Pancreas (tissue), 10 donors: ENCODE measurements around the gene LSAMP. TPM values are rescaled to one million over a fixed set of nuclear protein-coding genes. Genes with fewer than 3 reads are reported as not detected.

Experiments
- ATAC-seq, 4 donors: fragments of 200-7000 bp; cut with Tn5 transposase; one replicate each; pipeline versions ENCODE4 v1.8.0 to v1.9.1; 2020; ENCODE audit warnings: mild to moderate bottlenecking in 4 of 4, moderate library complexity in 4 of 4
- DNase-seq, 6 donors: peaks; one replicate each; pipeline ENCODE4 v3.0.0-alpha.2; 2020
- FAIRE-seq: peaks from 2 replicates; lab custom pipeline; 2012; peaks lifted over from hg19 to GRCh38; lab: Jason Lieb, UNC
- H3K27ac ChIP-seq, 4 donors: fragments of 200-600 bp; sonication (generic); 1 replicate in 3 of 4; 2 replicates in 1 of 4; pipeline versions ENCODE4 v1.5.0 to v1.8.0; 2020
- H3K27me3 ChIP-seq, 4 donors: fragments of 200-600 bp; one replicate each; pipeline ENCODE4 v1.8.0; 2021
- H3K36me3 ChIP-seq, 3 donors: fragments of 200-600 bp; sonication (generic) in 1 of 3; one replicate each; pipeline versions ENCODE4 v1.5.0 to v1.8.0; 2020 to 2021
- H3K4me1 ChIP-seq, 3 donors: fragments of 200-600 bp; one replicate each; pipeline ENCODE4 v1.8.0; 2021
- H3K4me3 ChIP-seq, 4 donors: fragments of 200-600 bp; sonication (generic) in 2 of 4; one replicate each; pipeline versions ENCODE4 v1.5.0 to v1.8.0; 2020 to 2021
- H3K9me3 ChIP-seq, 4 donors: fragments of 200-600 bp; one replicate each; pipeline ENCODE4 v1.8.0; 2021
- CTCF ChIP-seq, 4 donors: fragments of 200-600 bp; sonication (generic) in 3 of 4; IDR thresholded peaks; one replicate each; pipeline versions ENCODE4 v1.5.0 to v1.8.0; 2021; ENCODE audit warnings: antibody characterized with exemption in 4 of 4
- WGBS, 2 donors: extraction: QIAGEN DNeasy Blood & Tissue Kit; methylation state at CpG; one replicate each; pipeline ENCODE4 v1.1.7; 2013; 5-methylcytosine and 5-hydroxymethylcytosine counted together
- intact Hi-C, 3 donors: fragments of 100-400 bp; cut with DNase I; formaldehyde crosslinking; loops; one replicate each; pipeline versions ENCODE4 v1.11.1 to v1.14.2; 2022
- polyA plus RNA-seq, 2 donors: library from polyadenylated mRNA; stranded (reverse); fragments of 200-250 nt; gene quantifications; one replicate each; pipeline ENCODE4 v1.2.3, GENCODE V29; 2013
- total RNA-seq, 6 donors: library from RNA; stranded (reverse); fragmentation: NEBNext Ultra II Directional in 4 of 6; extraction: Animal tissue kit (Norgen Biotek cat#: 25700) in 4 of 6; gene quantifications; one replicate each; pipeline versions ENCODE4 v1.2.1 to v1.2.4, GENCODE V29; 2021 to 2023
- donor health status: healthy with polysubstance abuse.
- donor health status: DM: no; HTN: no; CAD: no; lungs with moderate emphysema.
- donor health status: DM: no; HTN: no; CAD: no.
- donor health status: control.
- donor health status: control.
- donor health status: Bipolar disorder and iron deficiency.
- donor health status: DM: yes; HTN: yes; CAD: no.
- donor health status: DM: no; HTN: no; CAD: no.
- donor health status: DM: no; HTN: no; CAD: no.
- donor health status: DM: yes; HTN: yes; CAD: no.

Gene LSAMP
- total and polyA plus RNA-seq, 8 donors, result 0.51 to 5.5 (median 1.5) TPM

DNA sequence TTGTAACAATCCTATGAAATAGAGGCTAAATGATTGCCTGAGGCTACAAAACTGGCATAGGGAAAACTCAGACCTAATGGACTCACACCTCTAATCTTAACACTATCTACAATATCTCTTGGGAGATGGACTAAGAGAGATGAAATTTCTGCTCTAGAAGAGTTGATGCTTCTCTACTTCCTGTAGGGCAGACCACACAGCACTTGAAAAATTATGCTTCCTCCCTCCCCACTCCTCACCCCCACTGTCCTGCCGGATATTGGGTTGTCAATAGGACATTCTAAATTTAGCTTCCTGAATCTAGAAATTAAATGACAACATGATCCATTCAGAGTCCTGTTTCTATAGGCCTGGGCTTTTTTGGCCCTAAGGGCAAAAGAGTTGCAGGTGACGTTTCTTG lies 526.4 kb downstream of the LSAMP start:
- Histone ChIP-seq H3K4me1 (no peaks in the 10 kb centered on the region), H3K36me3 (no peaks in the 10 kb centered on the region), H3K27ac (no peak overlapping the region), H3K9me3 (peaks cover 0 to 3% (median 0%) of the 10 kb centered on the region in 4 donors), H3K4me3 (no peak overlapping the region), H3K27me3 (no peaks in the 10 kb centered on the region)
- intact Hi-C loops, result no loop called here
- WGBS, 2 donors, result 73 to 74% methylated on average over 2 of the region's 2 CpGs
- DNase-seq, result no peak
- no peak for ATAC-seq
- TF ChIP-seq CTCF (IDR thresholded peaks at IDR 0.05), result no peak
- no peak for FAIRE-seq

DNA sequence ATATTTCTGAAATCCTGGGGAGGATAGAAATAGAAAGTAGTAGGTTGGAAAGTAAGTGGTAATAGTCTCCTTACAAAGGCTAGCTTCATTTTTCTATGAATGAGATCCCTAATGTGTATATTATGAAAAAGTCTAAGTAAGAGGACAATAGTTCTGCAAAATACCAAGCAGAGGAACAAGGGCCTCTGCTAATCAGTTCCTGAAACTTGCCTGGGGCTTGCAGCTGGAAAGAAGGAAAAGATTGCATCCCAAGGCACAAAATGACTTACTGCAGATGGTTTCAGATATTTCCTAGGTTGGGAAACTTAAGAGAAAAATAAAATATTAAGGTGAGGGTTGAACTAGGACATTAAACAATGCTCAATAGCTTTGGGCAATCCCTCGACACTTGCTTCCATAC lies 528.4 kb downstream of the LSAMP start:
- FAIRE-seq (no peak), DNase-seq (no peak), ATAC-seq (no peak)
- no peak overlapping the region for H3K27ac ChIP-seq
- intact Hi-C loops, result no loop called here
- H3K27me3 ChIP-seq, result no peaks in the 10 kb centered on the region
- WGBS, 2 donors, result 89 to 96% methylated on average over 1 of the region's 1 CpG
- no peak overlapping the region for H3K4me3 ChIP-seq
- no peaks in the 10 kb centered on the region for H3K4me1 ChIP-seq
- no peak for TF ChIP-seq CTCF (IDR thresholded peaks at IDR 0.05)
- H3K9me3 ChIP-seq, result no peaks in the 10 kb centered on the region
- no peaks in the 10 kb centered on the region for H3K36me3 ChIP-seq

DNA sequence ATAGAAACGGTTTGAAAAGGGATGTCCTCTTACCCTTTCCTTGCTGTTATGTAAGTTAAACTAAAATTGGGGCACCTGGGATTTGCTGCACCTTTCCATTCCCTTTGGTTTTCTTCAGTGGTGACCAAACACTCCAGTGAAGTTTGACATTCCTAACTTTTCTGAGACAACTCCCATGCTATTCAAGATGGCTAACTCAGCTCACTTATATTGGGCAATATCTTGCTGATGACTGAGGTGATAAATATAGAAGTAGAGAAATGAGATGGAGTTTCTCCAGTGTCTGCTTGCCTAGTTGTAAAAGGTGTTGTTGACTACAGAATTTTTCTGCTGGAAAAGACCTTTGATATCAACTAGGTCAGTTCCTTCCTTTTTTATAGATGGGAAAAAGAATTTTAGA lies 530.2 kb downstream of the LSAMP start:
- no peak for TF ChIP-seq CTCF (IDR thresholded peaks at IDR 0.05)
- H3K4me1 ChIP-seq, result no peaks in the 10 kb centered on the region
- H3K4me3 ChIP-seq, result no peak overlapping the region
- DNase-seq, result no peak
- H3K36me3 ChIP-seq, result no peaks in the 10 kb centered on the region
- intact Hi-C loops, result no loop called here
- no peak for FAIRE-seq
- no peak overlapping the region for H3K27ac ChIP-seq
- WGBS, 2 donors, result 75 to 80% methylated on average over 1 of the region's 1 CpG
- no peaks in the 10 kb centered on the region for H3K9me3 ChIP-seq
- no peaks in the 10 kb centered on the region for H3K27me3 ChIP-seq
- ATAC-seq, result no peak

GRCh38 chr3:115913069-115913686 lies 532.1 kb downstream of the LSAMP start:
- intact Hi-C loops, result no loop called here
- H3K27me3 ChIP-seq, result no peaks in the 10 kb centered on the region
- H3K27ac ChIP-seq, result no peak overlapping the region
- H3K4me1 ChIP-seq, result no peaks in the 10 kb centered on the region
- DNase-seq (no peak), FAIRE-seq (no peak), ATAC-seq (peak in 2 of 4 donors; percentile 32 to 47)
- no peaks in the 10 kb centered on the region for H3K36me3 ChIP-seq
- WGBS, 2 donors, result 68 to 69% methylated on average over 4 of the region's 4 CpGs
- no peaks in the 10 kb centered on the region for H3K9me3 ChIP-seq
- TF ChIP-seq CTCF (IDR thresholded peaks at IDR 0.05), result peak in 2 of 4 donors; percentile 14 to 24
- no peak overlapping the region for H3K4me3 ChIP-seq

DNA sequence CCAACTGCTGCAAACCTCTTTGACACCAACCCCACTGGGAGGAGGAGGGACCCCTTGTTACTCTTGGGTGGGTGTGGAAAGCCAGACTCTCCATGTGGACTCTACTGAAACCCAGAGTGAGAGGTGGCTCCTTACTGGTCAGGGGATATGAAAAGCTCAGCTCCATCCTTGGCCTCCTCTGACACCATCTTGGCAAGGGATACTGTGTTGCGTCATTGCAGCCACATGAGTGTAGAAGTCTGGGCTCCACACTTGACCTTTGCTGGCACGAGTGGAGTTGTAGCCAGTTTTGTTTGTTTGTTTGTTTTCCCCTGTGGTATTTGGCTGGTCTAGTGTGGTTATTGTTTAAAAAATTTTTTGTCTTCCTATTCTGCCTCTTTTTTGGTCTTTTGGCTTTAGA lies 532.9 kb downstream of the LSAMP start:
- ATAC-seq, result no peak
- Histone ChIP-seq H3K4me1 (no peaks in the 10 kb centered on the region), H3K9me3 (no peaks in the 10 kb centered on the region), H3K4me3 (no peak overlapping the region), H3K27ac (no peak overlapping the region), H3K36me3 (no peaks in the 10 kb centered on the region), H3K27me3 (no peaks in the 10 kb centered on the region)
- no peak for TF ChIP-seq CTCF (IDR thresholded peaks at IDR 0.05)
- intact Hi-C loops, result no loop called here
- peak in 1 of 6 donors; percentile 10 for DNase-seq
- no peak for FAIRE-seq
- 21 to 38% methylated on average over 2 of the region's 2 CpGs for WGBS, 2 donors
